Glutamatergic neuron (in vitro differentiated cells): ENCODE measurements around the gene ANTXR2. TPM values are rescaled to one million over a fixed set of nuclear protein-coding genes. Genes with fewer than 3 reads are reported as not detected.
A peak's percentile ranks its signal among the peaks of the same experiment; 100 is the strongest.

ENCODE experiments used
- DNase-seq: peaks from one replicate; pipeline ENCODE4 v3.0.0; 2022
- H3K27ac Mint-ChIP-seq: one replicate; pipeline ENCODE4 v1.8.0; 2020; ENCODE audit warnings: mild to moderate bottlenecking, mixed read lengths, inconsistent platforms; ENCODE audit not compliant: unreplicated experiment
- H3K27me3 Mint-ChIP-seq: one replicate; pipeline ENCODE4 v1.8.0; 2020; ENCODE audit warnings: mild to moderate bottlenecking, moderate library complexity, mixed read lengths, inconsistent platforms; ENCODE audit not compliant: unreplicated experiment
- H3K36me3 Mint-ChIP-seq: one replicate; pipeline ENCODE4 v1.8.0; 2020; ENCODE audit warnings: mild to moderate bottlenecking, mixed read lengths, inconsistent platforms; ENCODE audit not compliant: unreplicated experiment
- H3K4me1 Mint-ChIP-seq: one replicate; pipeline ENCODE4 v1.8.0; 2020; ENCODE audit warnings: mild to moderate bottlenecking, low read depth, mixed read lengths, inconsistent platforms; ENCODE audit not compliant: unreplicated experiment
- H3K4me3 Mint-ChIP-seq: one replicate; pipeline ENCODE4 v1.8.0; 2020; ENCODE audit warnings: mild to moderate bottlenecking, mixed read lengths, inconsistent platforms; ENCODE audit not compliant: unreplicated experiment
- H3K9me3 Mint-ChIP-seq: one replicate; pipeline ENCODE4 v1.8.0; 2020; ENCODE audit warnings: mild to moderate bottlenecking, moderate library complexity, mixed read lengths, inconsistent platforms; ENCODE audit not compliant: unreplicated experiment
- CTCF ChIP-seq: fragments of 200-600 bp; sonication (generic); IDR thresholded peaks from one replicate; pipeline ENCODE4 v1.5.0; 2021; ENCODE audit not compliant: partially characterized antibody, unreplicated experiment
- total RNA-seq: library from RNA; stranded (reverse); fragmentation: NEBNext Ultra II Directional; extraction: Animal tissue kit (Norgen Biotek cat#: 25700); gene quantifications from one replicate; pipeline ENCODE4 v1.2.1, GENCODE V29; 2021; ENCODE audit not compliant: unreplicated experiment

ANTXR2 gene
- total RNA-seq, 1 donor from 2014 or later: 47.8 TPM

DNA sequence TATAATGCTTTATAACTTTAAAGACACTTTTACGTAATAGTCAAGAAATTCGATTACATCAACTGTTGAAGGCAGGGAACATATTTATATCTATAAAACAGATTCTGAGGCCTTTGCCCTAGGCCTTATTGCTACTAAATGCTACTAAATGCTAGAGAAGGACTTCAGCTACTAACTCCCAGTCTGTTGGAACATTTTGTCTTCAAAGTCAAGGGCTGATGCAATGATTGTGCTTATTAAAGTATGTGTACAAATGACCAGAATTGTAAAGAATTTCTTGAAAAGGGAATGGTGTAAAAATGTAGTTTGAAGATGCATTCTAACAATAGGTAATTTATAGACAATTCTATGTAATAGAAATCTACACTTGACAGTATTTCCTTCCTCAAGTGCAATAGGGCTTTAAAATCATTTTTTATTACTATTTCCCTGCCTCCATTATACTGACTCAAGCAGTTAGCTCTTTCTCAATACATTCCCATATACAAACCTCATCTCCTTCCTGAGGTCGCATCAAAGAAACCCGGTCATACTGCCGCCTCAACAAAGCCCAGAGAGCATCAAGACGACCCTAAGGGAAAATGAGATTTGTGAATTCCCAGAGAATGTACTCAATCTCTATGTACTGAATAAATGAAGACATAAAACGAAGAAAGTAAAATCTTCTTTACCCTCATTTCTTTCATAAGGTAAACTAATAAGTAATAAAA is 95.7 kb downstream of the ANTXR2 start:
- Mint-ChIP-seq H3K9me3 (no peaks in the 10 kb centered on the region), H3K27me3 (no peaks in the 10 kb centered on the region), H3K36me3 (peaks cover 5% of the 10 kb centered on the region), H3K4me3 (no peak overlapping the region), H3K27ac (no peak overlapping the region), H3K4me1 (no peaks in the 10 kb centered on the region)
- no peak for DNase-seq
- no peak for TF ChIP-seq CTCF

- no peak for TF ChIP-seq CTCF
- Mint-ChIP-seq H3K27ac (peak overlapping the region; percentile 63), H3K27me3 (peaks cover 6% of the 10 kb centered on the region), H3K4me1 (peaks cover 18% of the 10 kb centered on the region), H3K9me3 (no peaks in the 10 kb centered on the region), H3K4me3 (peak overlapping the region; percentile 91), H3K36me3 (no peaks in the 10 kb centered on the region)
- DNase-seq: peak; percentile 42
Observed at GRCh38 chr4:79964400-79965211, 108.4 kb downstream of the ANTXR2 start.

DNA sequence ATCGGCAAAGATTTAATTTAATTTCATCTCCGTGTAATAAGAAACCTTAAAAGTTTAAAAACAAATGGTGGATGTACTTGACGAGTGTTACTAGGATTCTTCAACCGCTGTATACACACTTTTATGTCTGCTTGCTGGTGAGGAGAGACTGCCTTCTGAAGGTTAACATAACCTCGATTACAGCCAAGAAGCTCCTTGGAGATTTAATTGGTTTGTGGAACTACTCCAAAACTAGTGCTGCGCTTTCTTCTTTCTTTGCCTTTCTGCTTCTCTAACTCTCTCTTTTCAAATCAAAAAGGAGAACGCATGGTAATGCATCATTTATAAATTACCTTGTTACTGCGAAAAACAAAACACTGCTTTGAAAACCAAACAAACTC is 109.0 kb downstream of the ANTXR2 start:
- Mint-ChIP-seq H3K4me3 (peak overlapping the region; percentile 91), H3K27me3 (peaks cover 6% of the 10 kb centered on the region), H3K27ac (peak overlapping the region; percentile 63), H3K4me1 (peaks cover 20% of the 10 kb centered on the region), H3K9me3 (no peaks in the 10 kb centered on the region), H3K36me3 (no peaks in the 10 kb centered on the region)
- no peak for TF ChIP-seq CTCF
- DNase-seq: no peak

GRCh38 chr4:79959652-79960051 is 113.4 kb downstream of the ANTXR2 start:
- H3K4me3 Mint-ChIP-seq: no peak overlapping the region
- peaks cover 4% of the 10 kb centered on the region for H3K27me3 Mint-ChIP-seq
- H3K4me1 Mint-ChIP-seq: peaks cover 21% of the 10 kb centered on the region
- no peak for TF ChIP-seq CTCF
- no peaks in the 10 kb centered on the region for H3K36me3 Mint-ChIP-seq
- no peak for DNase-seq
- H3K9me3 Mint-ChIP-seq: peaks cover under 1% of the 10 kb centered on the region
- no peak overlapping the region for H3K27ac Mint-ChIP-seq
